ENCODE data around the gene METTL1.
A peak's percentile ranks its signal among the peaks of the same experiment; 100 is the strongest.

Gene METTL1

DNA sequence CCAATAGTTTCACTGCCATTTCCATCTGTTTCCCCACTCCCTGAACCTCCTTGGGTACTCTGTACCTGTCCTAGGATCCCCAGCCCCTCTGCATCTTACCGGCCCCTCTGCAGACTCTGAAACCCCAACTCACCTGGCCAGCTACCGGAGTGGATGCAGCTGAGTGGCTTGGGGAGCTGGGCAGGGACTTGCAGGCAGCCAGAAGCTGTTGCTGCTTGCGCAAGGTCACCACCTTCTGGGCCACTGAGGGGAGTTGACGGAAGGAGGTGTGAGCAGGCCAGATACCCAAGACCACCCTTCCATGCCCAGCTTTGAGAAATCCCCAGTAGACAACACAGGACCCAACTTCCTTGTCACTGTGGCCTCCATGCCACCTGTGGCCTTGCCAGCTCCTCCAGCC is 39.6 kb downstream of the METTL1 start:
- TF ChIP-seq, protein P1, sequence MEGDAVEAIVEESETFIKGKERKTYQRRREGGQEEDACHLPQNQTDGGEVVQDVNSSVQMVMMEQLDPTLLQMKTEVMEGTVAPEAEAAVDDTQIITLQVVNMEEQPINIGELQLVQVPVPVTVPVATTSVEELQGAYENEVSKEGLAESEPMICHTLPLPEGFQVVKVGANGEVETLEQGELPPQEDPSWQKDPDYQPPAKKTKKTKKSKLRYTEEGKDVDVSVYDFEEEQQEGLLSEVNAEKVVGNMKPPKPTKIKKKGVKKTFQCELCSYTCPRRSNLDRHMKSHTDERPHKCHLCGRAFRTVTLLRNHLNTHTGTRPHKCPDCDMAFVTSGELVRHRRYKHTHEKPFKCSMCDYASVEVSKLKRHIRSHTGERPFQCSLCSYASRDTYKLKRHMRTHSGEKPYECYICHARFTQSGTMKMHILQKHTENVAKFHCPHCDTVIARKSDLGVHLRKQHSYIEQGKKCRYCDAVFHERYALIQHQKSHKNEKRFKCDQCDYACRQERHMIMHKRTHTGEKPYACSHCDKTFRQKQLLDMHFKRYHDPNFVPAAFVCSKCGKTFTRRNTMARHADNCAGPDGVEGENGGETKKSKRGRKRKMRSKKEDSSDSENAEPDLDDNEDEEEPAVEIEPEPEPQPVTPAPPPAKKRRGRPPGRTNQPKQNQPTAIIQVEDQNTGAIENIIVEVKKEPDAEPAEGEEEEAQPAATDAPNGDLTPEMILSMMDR (IDR thresholded peaks at IDR 0.05; ENCODE audit: low read depth, low read length, missing control alignments) = no peak
- H3K4me3 ChIP-seq (replicated peaks; ENCODE audit: low read depth, low read length) = no peak overlapping the region
- DNase-seq (ENCODE audit: extremely low read depth, low read depth) = no peak

DNA sequence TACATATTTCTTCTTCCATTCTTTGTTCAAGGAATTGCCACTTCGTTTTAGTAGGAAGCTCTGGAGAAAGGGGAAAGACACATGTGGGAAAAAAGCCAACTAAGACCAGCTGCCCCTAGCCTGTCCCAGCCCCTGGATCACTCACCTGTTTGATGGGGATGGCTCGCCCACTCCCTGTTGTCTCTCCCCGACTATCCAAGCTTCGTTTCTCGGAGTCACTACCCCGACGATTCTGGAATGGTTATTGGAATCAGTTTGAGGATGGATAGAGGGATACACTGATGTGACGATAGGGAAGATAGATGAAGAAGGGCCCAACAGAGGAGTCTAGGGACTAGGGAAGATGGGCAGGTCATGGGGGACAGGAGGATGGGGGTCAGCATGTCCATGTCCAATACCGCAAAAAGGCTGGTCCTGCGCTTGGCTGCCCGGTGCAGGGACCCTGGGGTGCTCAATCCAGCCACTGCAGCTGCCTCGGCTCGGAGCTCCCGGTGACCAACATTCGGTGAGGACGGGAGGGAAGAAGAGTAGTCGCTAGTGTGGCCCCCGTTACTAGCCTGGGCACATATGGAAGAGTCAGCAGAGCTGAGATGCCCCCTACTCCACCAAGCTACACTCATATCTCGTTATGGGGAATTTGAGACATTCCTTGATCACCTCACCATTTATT is 40.4 kb downstream of the METTL1 start:
- no peak overlapping the region for H3K4me3 ChIP-seq (replicated peaks; ENCODE audit: low read depth, low read length)
- TF ChIP-seq, protein P1 (IDR thresholded peaks at IDR 0.05; ENCODE audit: low read depth, low read length, missing control alignments) = no peak
- no peak for DNase-seq (ENCODE audit: extremely low read depth, low read depth)

DNA sequence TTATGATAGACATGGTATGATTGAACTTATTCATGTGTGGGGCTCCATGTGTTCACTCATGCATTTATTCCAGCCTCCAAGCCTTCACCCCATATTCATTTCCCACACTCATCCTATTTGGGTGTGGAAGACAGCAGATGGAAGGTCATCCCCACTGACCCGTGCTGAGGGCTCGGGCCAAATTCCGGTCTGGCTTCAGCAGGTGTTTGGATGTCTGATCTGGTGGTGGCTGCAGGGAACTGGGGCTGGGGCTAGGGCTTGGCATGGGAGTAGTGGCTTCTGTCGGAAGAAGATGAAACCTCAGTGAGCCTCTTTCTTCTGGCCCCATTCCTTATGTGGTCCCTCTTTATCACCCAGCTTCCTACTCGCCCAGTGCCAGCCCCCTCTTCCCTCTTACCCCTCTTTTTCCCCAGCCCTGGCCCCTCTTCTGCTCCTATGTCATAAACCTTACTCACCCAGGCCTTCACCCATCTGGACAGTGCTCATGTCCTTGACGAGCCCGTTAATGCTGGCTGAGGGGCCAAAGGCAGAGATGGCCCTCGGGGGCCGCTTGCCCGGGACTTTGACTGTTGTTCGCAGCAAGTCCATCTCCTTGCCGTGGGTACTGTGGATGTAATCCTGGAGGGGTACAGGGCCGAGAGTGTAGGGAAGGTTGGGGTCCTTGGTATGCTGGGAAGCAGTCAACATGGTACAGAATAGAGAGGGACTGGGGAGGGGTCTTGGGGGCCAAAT is 41.4 kb downstream of the METTL1 start:
- TF ChIP-seq, protein P1 (IDR thresholded peaks at IDR 0.05; ENCODE audit: low read depth, low read length, missing control alignments) = no peak
- no peak overlapping the region for H3K4me3 ChIP-seq (replicated peaks; ENCODE audit: low read depth, low read length)
- DNase-seq (ENCODE audit: extremely low read depth, low read depth) = no peak

DNA sequence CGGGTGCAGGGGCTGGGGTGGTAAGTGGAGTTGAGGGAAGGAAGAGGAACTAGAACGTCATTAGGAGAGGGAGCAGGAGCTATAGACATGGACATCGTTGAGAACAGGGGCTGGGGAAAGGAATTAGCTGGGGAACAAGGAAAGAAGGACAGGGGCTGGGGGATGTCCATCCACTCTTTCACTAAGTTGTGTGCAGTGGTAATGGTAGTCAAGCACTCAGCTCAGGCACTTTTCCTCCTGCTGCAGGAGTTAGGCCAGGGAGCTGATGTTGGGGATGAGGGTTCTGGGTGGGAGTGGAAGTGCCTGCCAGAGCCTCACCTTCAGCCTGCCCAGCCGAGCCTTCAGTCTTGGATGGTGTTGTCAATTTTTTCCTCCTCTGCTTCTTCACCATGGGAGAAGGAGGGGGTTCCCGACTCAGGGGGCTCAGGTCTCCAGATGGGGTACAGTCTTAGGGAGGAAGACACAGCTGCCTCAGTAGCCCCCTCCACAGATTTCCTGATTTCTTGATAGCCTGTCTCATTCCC is 42.5 kb downstream of the METTL1 start:
- no peak for DNase-seq (ENCODE audit: extremely low read depth, low read depth)
- no peak overlapping the region for H3K4me3 ChIP-seq (replicated peaks; ENCODE audit: low read depth, low read length)
- TF ChIP-seq, protein P1 (IDR thresholded peaks at IDR 0.05; ENCODE audit: low read depth, low read length, missing control alignments) = no peak

DNA sequence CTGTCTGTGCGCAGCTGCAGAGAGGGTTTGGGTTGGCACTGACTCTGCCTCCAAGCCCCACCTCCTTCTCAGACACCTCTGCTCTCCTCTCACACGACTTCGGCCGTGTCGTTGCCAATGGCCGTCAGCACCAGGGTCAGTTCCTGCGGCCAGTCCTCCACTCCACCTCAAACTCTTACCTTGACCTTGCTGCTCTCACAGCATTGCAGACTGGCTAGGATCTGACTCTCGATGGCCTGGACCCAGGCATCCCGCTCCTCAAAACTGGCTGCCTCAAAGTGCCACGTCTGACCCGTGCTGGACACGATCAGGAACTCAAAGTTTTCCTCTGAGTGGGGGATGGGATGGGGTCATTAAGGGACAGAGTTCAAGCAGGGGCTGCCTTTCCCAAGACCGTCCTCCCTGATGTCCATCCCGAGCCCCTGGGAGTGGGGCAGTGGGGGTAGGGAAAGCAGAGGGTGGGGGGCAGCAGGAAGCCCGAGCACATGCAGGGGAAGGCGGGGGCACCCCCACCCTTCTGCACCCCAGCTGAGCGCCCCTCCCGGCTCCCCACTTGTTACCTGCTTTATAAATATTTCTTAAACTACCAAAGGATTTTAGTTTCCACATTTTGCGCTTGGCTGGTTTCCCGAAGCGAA is 44.0 kb downstream of the METTL1 start:
- H3K4me3 ChIP-seq (replicated peaks; ENCODE audit: low read depth, low read length) = no peak overlapping the region
- DNase-seq (ENCODE audit: extremely low read depth, low read depth) = no peak
- TF ChIP-seq, protein P1 (IDR thresholded peaks at IDR 0.05; ENCODE audit: low read depth, low read length, missing control alignments) = no peak

DNA sequence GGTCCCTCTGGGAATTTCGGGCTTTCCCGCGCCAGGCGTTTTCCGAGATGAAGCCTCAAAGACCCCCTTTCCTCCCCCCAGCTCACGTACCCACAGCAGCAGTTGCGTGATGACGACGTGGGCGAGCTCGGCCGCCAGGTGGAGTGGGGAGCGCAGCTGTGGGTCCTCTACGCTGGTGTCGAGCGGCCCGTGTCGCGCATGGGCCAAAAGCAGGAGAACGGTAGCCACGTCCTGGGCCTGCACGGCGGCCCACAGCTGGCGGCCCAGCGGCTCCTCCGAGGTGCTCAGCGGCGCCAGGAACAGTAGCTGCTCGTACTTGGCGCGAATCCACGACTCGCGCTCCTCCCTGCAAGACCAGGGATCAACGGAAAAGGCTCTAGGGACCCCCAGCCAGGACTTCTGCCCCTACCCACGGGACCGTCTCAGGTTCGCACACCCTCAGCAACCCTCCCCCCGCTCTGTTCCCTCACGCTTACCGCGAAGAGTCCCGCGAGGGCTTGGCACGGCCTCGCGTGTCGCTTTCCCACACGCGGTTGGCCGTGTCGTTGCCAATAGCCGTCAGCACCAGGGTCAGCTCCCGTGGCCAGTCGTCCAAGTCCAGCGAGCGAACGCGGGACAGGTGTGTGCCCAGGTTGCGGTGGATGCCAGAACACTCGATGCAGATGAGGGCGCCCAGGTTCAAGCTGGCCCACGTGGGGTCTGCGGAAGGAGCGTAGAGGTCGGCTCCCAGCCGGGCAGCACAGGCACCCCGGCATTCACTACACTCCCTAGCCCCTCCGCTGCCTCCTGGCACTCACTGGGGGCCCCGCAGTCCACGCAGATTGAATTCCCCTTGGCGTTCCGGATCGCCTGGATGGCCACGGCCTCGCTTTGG is 44.8 kb downstream of the METTL1 start:
- no peak for DNase-seq (ENCODE audit: extremely low read depth, low read depth)
- H3K4me3 ChIP-seq (replicated peaks; ENCODE audit: low read depth, low read length) = peak overlapping the region; percentile 76
- TF ChIP-seq, protein P1 (IDR thresholded peaks at IDR 0.05; ENCODE audit: low read depth, low read length, missing control alignments) = peak; percentile 18

Data from HFF-Myc (cell line).